ENCODE results near the gene TNN. TPM values are rescaled to one million over a fixed set of nuclear protein-coding genes. Genes with fewer than 3 reads are reported as not detected.
"Not testable (repeated sequence)": the region's sequence is repeated elsewhere in the genome, so short reads cannot be mapped to it uniquely, and the experiment has no call there.

Gene TNN
- total RNA-seq, 1 donor from 2014 or later = not detected

DNA sequence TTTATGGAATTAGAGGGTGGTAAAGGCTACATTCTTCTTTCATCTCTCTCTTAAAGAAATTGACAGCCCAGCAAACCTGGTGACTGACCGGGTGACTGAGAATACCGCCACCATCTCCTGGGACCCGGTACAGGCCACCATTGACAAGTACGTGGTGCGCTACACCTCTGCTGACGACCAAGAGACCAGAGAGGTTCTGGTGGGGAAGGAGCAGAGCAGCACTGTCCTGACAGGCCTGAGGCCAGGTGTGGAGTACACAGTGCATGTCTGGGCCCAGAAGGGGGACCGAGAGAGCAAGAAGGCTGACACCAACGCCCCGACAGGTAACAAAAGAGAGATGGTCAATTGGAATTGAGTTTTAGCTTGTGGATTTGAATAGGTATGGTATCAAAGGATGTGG is 29.7 kb downstream of the TNN start:
- Mint-ChIP-seq H3K36me3 (ENCODE audit: low read depth) (no peaks in the 10 kb centered on the region), H3K4me1 (ENCODE audit: low read depth) (no peaks in the 10 kb centered on the region), H3K27me3 (ENCODE audit: low read depth) (peaks cover 6% of the 10 kb centered on the region), H3K9me3 (no peaks in the 10 kb centered on the region), H3K27ac (no peak overlapping the region), H3K4me3 (ENCODE audit: low read depth) (no peak overlapping the region)
- DNase-seq (ENCODE audit: low spot score) = no peak
- intact Hi-C loops (cut with micrococcal nuclease) = no loop called here

DNA sequence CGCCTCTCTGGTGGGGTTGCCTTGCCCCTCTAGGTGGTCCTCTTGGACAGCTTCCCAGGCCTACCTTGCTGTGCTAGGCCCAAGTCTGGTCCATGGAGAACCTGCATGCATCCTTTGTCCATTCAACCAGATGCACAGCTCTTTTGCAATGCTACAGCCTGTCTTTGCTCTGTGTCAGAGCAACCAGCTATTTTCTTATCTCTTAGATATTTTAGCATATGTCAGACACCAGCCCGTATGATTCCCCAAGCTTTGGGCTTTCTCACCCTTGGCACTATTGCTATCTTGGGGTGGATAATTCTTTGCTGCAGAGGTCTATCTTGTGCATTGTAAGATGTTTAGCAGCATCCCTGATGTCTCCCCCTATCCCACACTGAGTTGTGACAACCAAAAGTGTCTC is 32.3 kb downstream of the TNN start:
- H3K4me1 Mint-ChIP-seq (ENCODE audit: low read depth) = no peaks in the 10 kb centered on the region
- no peaks in the 10 kb centered on the region for H3K27me3 Mint-ChIP-seq (ENCODE audit: low read depth)
- DNase-seq (ENCODE audit: low spot score) = no peak
- intact Hi-C loops (cut with micrococcal nuclease) = no loop called here
- no peaks in the 10 kb centered on the region for H3K9me3 Mint-ChIP-seq
- no peaks in the 10 kb centered on the region for H3K36me3 Mint-ChIP-seq (ENCODE audit: low read depth)
- H3K4me3 Mint-ChIP-seq (ENCODE audit: low read depth) = no peak overlapping the region
- H3K27ac Mint-ChIP-seq = no peak overlapping the region

DNA sequence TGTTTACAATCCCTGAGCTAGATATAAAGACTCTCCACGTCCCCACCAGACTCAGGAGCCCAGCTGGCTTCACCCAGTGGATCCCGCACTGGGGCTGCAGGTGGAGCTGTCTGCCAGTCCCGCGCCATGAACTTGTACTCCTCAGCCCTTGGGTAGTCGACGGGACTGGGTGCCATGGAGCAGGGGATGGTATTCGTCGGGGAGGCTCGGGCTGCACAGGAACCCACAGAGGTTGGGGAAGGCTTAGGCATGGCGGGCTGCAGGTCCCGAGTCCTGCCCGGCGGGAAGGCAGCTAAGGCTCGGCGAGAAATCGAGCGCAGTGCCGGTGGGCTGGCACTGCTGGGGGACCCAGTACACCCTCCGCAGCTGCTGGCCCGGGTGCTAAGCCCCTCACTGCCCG is 34.5 kb downstream of the TNN start:
- H3K27ac Mint-ChIP-seq; intact Hi-C loops (cut with micrococcal nuclease); H3K36me3 Mint-ChIP-seq (ENCODE audit: low read depth); H3K4me1 Mint-ChIP-seq (ENCODE audit: low read depth); DNase-seq (ENCODE audit: low spot score); H3K4me3 Mint-ChIP-seq (ENCODE audit: low read depth); H3K9me3 Mint-ChIP-seq; H3K27me3 Mint-ChIP-seq (ENCODE audit: low read depth): not testable (repeated sequence)

DNA sequence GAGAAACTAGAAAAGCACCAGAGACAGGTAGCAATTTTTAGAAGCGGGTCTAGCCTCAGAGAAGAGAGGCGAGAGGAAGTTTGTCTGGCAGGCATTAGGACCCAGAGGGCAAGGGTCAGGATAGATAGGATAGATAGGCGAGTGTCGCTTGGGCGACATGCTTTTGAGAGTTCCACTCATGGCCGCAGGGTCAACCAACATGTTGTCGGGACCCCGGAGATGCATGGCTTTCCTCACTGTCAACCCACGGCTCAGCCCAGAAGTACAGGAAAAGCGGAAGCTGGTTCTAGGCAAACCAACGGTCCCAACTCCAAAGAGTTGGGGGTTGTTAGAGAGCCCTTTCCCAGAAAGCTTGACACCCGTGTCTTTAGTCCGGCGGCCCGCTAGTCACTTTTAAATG is 38.9 kb downstream of the TNN start:
- intact Hi-C loops (cut with micrococcal nuclease); H3K27me3 Mint-ChIP-seq (ENCODE audit: low read depth); H3K36me3 Mint-ChIP-seq (ENCODE audit: low read depth); H3K27ac Mint-ChIP-seq; H3K4me3 Mint-ChIP-seq (ENCODE audit: low read depth); H3K9me3 Mint-ChIP-seq; DNase-seq (ENCODE audit: low spot score); H3K4me1 Mint-ChIP-seq (ENCODE audit: low read depth): not testable (repeated sequence)

DNA sequence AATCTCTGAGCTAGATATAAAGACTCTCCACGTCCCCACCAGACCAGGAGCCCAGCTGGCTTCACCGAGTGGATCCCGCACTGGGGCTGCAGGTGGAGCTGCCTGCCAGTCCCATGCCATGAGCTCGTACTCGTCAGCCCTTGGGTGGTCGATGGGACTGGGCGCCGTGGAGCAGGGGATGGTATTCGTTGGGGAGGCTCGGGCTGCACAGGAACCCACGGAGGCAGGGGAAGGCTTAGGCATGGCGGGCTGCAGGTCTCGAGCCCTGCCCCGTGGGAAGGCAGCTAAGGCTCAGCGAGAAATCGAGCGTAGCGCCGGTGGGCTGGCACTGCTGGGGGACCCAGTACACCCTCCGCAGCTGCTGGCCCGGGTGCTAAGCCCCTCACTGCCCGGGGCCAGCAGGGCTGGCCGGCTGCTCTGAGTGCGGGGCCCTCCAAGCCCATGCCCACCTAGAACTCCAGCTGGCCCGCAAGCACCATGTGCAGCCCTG is 40.7 kb downstream of the TNN start:
- DNase-seq (ENCODE audit: low spot score); H3K4me1 Mint-ChIP-seq (ENCODE audit: low read depth); intact Hi-C loops (cut with micrococcal nuclease); H3K9me3 Mint-ChIP-seq; H3K36me3 Mint-ChIP-seq (ENCODE audit: low read depth); H3K27ac Mint-ChIP-seq; H3K4me3 Mint-ChIP-seq (ENCODE audit: low read depth); H3K27me3 Mint-ChIP-seq (ENCODE audit: low read depth): not testable (repeated sequence)

DNA sequence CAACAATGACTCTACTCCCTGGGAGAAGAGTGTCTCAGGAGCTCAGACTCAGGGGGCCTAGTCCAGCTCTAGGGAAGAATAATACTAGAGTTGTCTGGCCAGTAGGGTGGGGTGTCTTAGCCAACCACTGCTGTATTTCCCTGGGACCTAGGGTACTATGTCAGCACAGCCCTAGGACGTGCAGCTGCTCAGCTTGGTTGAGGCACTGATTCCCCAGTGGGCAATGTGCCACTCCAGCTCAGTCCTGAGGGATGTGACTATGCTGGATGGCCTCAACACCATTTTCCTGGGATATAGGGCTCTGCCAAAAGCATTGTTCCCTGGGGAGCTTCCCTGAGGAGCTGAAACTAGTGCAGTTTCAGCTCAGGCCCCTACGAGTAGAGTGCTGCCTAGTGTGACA is 47.4 kb downstream of the TNN start:
- peaks cover 13% of the 10 kb centered on the region for H3K9me3 Mint-ChIP-seq
- peaks cover 14% of the 10 kb centered on the region for H3K27me3 Mint-ChIP-seq (ENCODE audit: low read depth)
- H3K4me1 Mint-ChIP-seq (ENCODE audit: low read depth) = no peaks in the 10 kb centered on the region
- no peak overlapping the region for H3K4me3 Mint-ChIP-seq (ENCODE audit: low read depth)
- no peak overlapping the region for H3K27ac Mint-ChIP-seq
- H3K36me3 Mint-ChIP-seq (ENCODE audit: low read depth) = no peaks in the 10 kb centered on the region
- intact Hi-C loops (cut with micrococcal nuclease) = no loop called here
- DNase-seq (ENCODE audit: low spot score) = no peak

DNA sequence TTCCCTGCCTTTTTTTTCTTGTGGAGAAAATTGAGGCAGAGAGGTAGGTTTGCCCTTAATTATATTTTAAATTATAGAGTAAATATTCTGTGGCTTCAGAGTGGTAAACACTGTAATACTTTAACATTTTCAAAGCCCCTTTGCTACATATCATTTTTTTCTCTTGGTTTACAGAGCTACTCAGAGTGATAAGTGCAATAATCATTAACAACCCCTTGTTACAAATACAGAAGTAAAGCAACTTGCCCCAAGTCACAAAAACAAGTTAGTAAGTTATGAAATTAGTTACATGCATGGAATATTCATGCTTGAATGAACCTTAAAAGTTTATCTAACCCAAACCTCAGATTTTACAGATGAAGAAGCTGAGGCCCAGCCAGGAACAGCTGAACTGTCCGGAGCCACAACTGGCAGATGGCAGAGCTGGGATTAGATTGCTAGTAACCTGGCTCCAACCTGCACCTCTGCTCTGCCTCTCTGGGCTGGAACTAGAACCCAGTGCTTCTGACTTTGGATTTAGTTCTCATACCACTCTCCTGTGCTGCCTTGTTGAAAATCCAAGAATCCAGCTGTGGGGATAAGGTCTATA is 48.7 kb downstream of the TNN start:
- H3K36me3 Mint-ChIP-seq (ENCODE audit: low read depth) = no peaks in the 10 kb centered on the region
- peaks cover 17% of the 10 kb centered on the region for H3K27me3 Mint-ChIP-seq (ENCODE audit: low read depth)
- no peaks in the 10 kb centered on the region for H3K4me1 Mint-ChIP-seq (ENCODE audit: low read depth)
- intact Hi-C loops (cut with micrococcal nuclease) = no loop called here
- DNase-seq (ENCODE audit: low spot score) = no peak
- no peak overlapping the region for H3K27ac Mint-ChIP-seq
- no peak overlapping the region for H3K4me3 Mint-ChIP-seq (ENCODE audit: low read depth)
- H3K9me3 Mint-ChIP-seq = peaks cover 13% of the 10 kb centered on the region

DNA sequence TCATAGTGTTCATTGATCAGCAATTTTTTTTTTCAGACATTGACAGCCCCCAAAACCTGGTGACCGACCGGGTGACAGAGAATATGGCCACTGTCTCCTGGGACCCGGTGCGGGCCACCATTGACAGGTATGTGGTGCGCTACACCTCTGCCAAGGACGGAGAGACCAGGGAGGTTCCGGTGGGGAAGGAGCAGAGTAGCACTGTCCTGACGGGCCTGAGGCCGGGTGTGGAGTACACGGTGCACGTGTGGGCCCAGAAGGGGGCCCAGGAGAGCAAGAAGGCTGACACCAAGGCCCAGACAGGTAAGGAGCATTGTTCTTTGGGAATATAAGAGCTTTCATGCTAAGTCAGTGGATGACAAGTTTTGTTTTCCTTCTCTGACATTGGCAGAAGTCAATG is 49.3 kb downstream of the TNN start:
- Mint-ChIP-seq H3K9me3 (peaks cover 13% of the 10 kb centered on the region), H3K36me3 (ENCODE audit: low read depth) (no peaks in the 10 kb centered on the region), H3K4me1 (ENCODE audit: low read depth) (no peaks in the 10 kb centered on the region), H3K4me3 (ENCODE audit: low read depth) (no peak overlapping the region), H3K27me3 (ENCODE audit: low read depth) (peaks cover 18% of the 10 kb centered on the region), H3K27ac (no peak overlapping the region)
- DNase-seq (ENCODE audit: low spot score) = no peak
- intact Hi-C loops (cut with micrococcal nuclease) = no loop called here

DNA sequence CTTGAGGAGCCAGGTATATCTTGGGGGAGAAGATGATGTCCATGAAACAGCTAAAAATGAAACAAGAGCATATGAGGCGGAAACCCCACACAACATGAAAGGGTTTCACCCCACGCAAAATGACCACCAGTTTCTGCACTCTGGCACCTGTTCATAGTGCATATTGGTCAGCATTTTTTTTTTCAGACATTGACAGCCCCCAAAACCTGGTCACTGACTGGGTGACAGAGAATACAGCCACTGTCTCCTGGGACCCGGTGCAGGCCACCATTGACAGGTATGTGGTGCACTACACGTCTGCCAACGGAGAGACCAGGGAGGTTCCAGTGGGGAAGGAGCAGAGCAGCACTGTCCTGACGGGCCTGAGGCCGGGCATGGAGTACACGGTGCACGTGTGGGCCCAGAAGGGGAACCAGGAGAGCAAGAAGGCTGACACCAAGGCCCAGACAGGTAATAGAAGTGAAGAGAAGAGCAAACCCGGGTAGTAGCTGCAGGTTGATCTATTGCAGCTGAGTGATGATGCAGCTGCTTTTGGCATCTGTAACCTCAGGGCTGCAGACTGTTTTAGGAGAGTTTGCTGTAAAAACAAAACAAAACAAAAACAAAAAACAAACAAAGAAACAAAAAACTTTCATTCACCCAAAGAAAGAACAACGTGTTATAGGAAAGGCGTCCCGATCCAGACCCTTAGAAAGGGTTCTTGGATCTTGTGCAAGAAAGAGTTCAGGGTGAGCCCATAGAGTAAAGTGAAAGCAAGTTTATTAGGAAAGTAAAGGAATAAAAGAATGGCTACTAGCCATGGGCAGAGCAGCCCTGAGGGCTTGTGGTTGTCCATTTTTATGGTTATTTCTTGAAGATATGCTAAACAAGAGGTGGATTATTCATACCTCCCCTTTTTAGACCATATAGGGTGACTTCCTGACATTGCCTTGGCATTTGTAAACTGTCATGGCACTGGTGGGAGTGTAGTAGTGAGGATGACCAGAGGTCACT is 51.0 kb downstream of the TNN start:
- DNase-seq (ENCODE audit: low spot score) = no peak
- Mint-ChIP-seq H3K4me3 (ENCODE audit: low read depth) (no peak overlapping the region), H3K4me1 (ENCODE audit: low read depth) (no peaks in the 10 kb centered on the region), H3K27ac (no peak overlapping the region), H3K27me3 (ENCODE audit: low read depth) (peaks cover 11% of the 10 kb centered on the region), H3K36me3 (ENCODE audit: low read depth) (no peaks in the 10 kb centered on the region), H3K9me3 (peaks cover 4% of the 10 kb centered on the region)
- intact Hi-C loops (cut with micrococcal nuclease) = no loop called here

DNA sequence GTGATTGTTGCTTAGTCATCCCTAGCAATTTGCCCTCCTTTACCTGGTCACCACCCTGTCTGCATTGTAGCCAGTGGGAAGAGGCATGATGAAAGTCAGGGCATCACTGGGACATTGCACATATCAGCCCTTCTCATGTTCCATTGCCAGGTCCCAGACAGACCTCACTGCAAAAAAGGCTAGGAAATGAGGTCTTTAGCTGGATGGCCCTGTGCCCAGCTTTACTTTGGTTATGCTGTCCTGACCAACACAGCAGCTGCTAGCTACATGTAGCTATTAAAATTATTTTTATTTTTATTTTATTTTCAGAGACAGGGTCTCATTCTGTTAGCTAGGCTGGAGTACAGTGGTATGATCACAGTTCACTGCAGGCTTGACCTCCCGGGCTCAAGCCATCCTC is 52.9 kb downstream of the TNN start:
- H3K27me3 Mint-ChIP-seq (ENCODE audit: low read depth) = peaks cover 6% of the 10 kb centered on the region
- H3K4me3 Mint-ChIP-seq (ENCODE audit: low read depth) = no peak overlapping the region
- no peaks in the 10 kb centered on the region for H3K36me3 Mint-ChIP-seq (ENCODE audit: low read depth)
- no peak for DNase-seq (ENCODE audit: low spot score)
- H3K4me1 Mint-ChIP-seq (ENCODE audit: low read depth) = no peaks in the 10 kb centered on the region
- no peaks in the 10 kb centered on the region for H3K9me3 Mint-ChIP-seq
- intact Hi-C loops (cut with micrococcal nuclease) = loop anchor here (10.0 kb wide), 1 partner anchor 346 kb away; no protein-coding TSS in a partner anchor
- no peak overlapping the region for H3K27ac Mint-ChIP-seq

DNA sequence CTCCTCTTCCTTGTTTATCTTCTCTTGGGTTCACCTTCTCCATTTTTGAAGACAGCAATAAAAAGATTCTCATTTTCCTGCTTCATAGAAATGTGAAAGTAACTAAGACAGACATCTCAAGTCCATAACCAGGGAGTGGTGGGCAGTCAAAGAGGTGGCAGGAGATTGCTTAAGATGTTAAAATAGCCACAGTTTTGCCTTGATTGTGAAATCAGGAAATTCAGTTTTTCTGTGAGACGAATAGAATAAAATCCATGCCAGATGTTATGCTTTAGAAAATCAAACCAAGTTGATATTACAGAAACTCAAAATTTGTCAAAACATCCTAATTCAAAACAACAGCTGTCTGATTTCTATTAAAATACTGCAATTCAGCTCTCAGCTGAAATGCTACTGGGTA is 57.2 kb downstream of the TNN start:
- Mint-ChIP-seq H3K27me3 (ENCODE audit: low read depth) (peaks cover 6% of the 10 kb centered on the region), H3K9me3 (no peaks in the 10 kb centered on the region), H3K4me3 (ENCODE audit: low read depth) (no peak overlapping the region), H3K27ac (no peak overlapping the region), H3K36me3 (ENCODE audit: low read depth) (no peaks in the 10 kb centered on the region), H3K4me1 (ENCODE audit: low read depth) (peaks cover 1% of the 10 kb centered on the region)
- intact Hi-C loops (cut with micrococcal nuclease) = loop anchor here (1.0 to 10.0 kb wide), 2 partner anchors 96 to 350 kb away; no protein-coding TSS in a partner anchor
- no peak for DNase-seq (ENCODE audit: low spot score)

DNA sequence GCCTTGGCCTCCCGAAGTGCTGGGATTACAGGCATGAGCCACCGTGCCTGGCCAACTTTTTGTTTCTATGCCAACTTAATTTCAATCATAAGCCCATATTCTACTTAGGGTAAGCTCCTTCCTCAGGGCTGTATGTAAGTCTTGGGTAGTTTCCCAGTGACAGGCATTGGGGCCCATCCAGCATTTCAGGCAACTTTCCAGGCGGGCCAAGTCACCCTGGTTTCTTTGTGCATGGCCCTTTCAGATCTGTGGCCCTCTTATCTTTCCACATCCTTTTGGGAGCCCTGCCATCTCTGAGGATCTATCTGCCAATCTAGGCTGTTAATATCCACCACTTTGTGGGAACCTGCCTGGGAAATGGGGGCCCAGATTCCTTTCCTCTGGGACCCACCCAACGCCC is 58.7 kb downstream of the TNN start:
- Mint-ChIP-seq H3K27ac (no peak overlapping the region), H3K4me1 (ENCODE audit: low read depth) (peaks cover 3% of the 10 kb centered on the region), H3K36me3 (ENCODE audit: low read depth) (no peaks in the 10 kb centered on the region), H3K9me3 (no peaks in the 10 kb centered on the region), H3K4me3 (ENCODE audit: low read depth) (no peak overlapping the region), H3K27me3 (ENCODE audit: low read depth) (peaks cover 3% of the 10 kb centered on the region)
- DNase-seq (ENCODE audit: low spot score) = no peak
- intact Hi-C loops (cut with micrococcal nuclease) = loop anchor here (10.0 kb wide), 1 partner anchor 352 kb away; no protein-coding TSS in a partner anchor

DNA sequence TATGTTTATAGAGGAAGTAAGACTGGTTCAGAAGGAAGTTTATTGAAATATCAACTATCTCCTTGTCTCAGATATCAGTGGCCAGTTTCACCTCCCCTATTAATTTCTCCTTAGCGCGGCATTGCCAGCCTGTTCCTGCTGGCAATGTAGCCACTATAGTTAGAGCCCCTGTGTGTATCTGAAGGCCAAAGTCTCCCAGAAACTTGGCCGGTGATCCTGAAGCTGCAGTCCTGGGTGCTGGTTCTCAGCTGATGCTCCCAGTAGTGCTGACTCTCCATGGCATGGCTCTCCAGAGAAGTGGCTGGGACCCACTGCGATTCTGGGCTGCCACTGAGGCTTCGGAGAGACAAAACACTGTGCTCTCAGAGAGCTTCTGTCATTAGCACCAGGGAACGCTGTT is 59.9 kb downstream of the TNN start:
- Mint-ChIP-seq H3K27me3 (ENCODE audit: low read depth) (no peaks in the 10 kb centered on the region), H3K4me1 (ENCODE audit: low read depth) (peaks cover 3% of the 10 kb centered on the region), H3K4me3 (ENCODE audit: low read depth) (no peak overlapping the region), H3K9me3 (no peaks in the 10 kb centered on the region), H3K27ac (no peak overlapping the region), H3K36me3 (ENCODE audit: low read depth) (no peaks in the 10 kb centered on the region)
- no peak for DNase-seq (ENCODE audit: low spot score)
- intact Hi-C loops (cut with micrococcal nuclease) = loop anchor here (10.0 kb wide), 1 partner anchor 353 kb away; no protein-coding TSS in a partner anchor

Data from activated T-helper 2 cell treated with anti-CD3 and anti-CD28 coated beads, Interferon-gamma antibody, Interleukin-2, Interleukin-4, amounts not matched to agents 10 μg/mL and 5 μg/mL and 100 μg/mL, durations not matched to agents 14 hours and 24 hours and 36 hours (primary cell).